HL-60 (cell line): Measurements from ENCODE around the gene PUM2.

Experiments
- CTCF ChIP-seq: IDR thresholded peaks from one replicate; pipeline ENCODE4 v1.5.1; 2011; ENCODE audit warnings: low read length, control low read depth, inconsistent platforms; ENCODE audit not compliant: insufficient read depth
- GABPA ChIP-seq: IDR thresholded peaks from 2 replicates; pipeline ENCODE4 v1.6.1; 2012; ENCODE audit warnings: low read depth
- POLR2AphosphoS5 ChIP-seq: IDR thresholded peaks from 2 replicates; pipeline ENCODE4 v1.6.1; 2012; ENCODE audit warnings: low read depth
- REST ChIP-seq: IDR thresholded peaks from 2 replicates; pipeline ENCODE4 v1.6.1; 2012; ENCODE audit warnings: low read depth; ENCODE audit not compliant: insufficient replicate concordance

GRCh38 chr2:20212871-20213503 lies 137.7 kb downstream of the PUM2 start:
- no peak for TF ChIP-seq POLR2AphosphoS5
- TF ChIP-seq CTCF: no peak
- no peak for TF ChIP-seq REST
- no peak for TF ChIP-seq GABPA
